ENCODE results near the gene CDH13. TPM values are rescaled to one million over a fixed set of nuclear protein-coding genes. Genes with fewer than 3 reads are reported as not detected.

CDH13 gene
- total and polyA plus RNA-seq, 3 experiments from 2014 or later, result not detected

- Mint-ChIP-seq H3K27ac (peak overlapping the region in 1 of 8 donors; percentile 38), H3K4me1 (no peaks in the 10 kb centered on the region), H3K36me3 (no peaks in the 10 kb centered on the region), H3K4me3 (no peak overlapping the region), H3K27me3 (peaks cover 0 to 4% of the 10 kb centered on the region in 2 donors), H3K9me3 (peaks cover 0 to 5% (median 2%) of the 10 kb centered on the region in 5 donors)
- Histone ChIP-seq H3K27me3 (ENCODE audit: insufficient read depth, low read length, poor library complexity, severe bottlenecking) (no peaks in the 10 kb centered on the region), H3K4me3 (ENCODE audit: low read length) (no peak overlapping the region), H3K9me3 (ENCODE audit: low read length) (no peaks in the 10 kb centered on the region), H3K27ac (ENCODE audit: low read depth, low read length) (no peak overlapping the region), H3K4me1 (ENCODE audit: insufficient read depth, low read length) (no peaks in the 10 kb centered on the region), H3K36me3 (ENCODE audit: insufficient read depth, low read length) (no peaks in the 10 kb centered on the region)
- no peak for DNase-seq
- ChIA-PET POLR2A (no interaction called here), CTCF (no interaction called here)
These were observed 640.2 kb downstream of the CDH13 start for GRCh38 chr16:83266848-83267553.

GRCh38 chr16:83268169-83268568 is 641.4 kb downstream of the CDH13 start:
- ChIA-PET CTCF (no interaction called here), POLR2A (no interaction called here)
- peaks cover 0 to 4% of the 10 kb centered on the region in 2 donors for H3K27me3 Mint-ChIP-seq
- Histone ChIP-seq H3K27ac (ENCODE audit: low read depth, low read length) (no peak overlapping the region), H3K4me3 (ENCODE audit: low read length) (no peak overlapping the region), H3K9me3 (ENCODE audit: low read length) (no peaks in the 10 kb centered on the region), H3K27me3 (ENCODE audit: insufficient read depth, low read length, poor library complexity, severe bottlenecking) (no peaks in the 10 kb centered on the region), H3K4me1 (ENCODE audit: insufficient read depth, low read length) (no peaks in the 10 kb centered on the region), H3K36me3 (ENCODE audit: insufficient read depth, low read length) (no peaks in the 10 kb centered on the region)
- peaks cover 0 to 5% (median 0%) of the 10 kb centered on the region in 5 donors for H3K9me3 Mint-ChIP-seq
- DNase-seq, result no peak
- H3K36me3 Mint-ChIP-seq, result no peaks in the 10 kb centered on the region
- H3K4me3 Mint-ChIP-seq, result no peak overlapping the region
- no peak overlapping the region for H3K27ac Mint-ChIP-seq
- no peaks in the 10 kb centered on the region for H3K4me1 Mint-ChIP-seq

- no peaks in the 10 kb centered on the region for H3K27me3 ChIP-seq (ENCODE audit: insufficient read depth, low read length, poor library complexity, severe bottlenecking)
- ChIA-PET POLR2A (no interaction called here), CTCF (no interaction called here)
- H3K9me3 ChIP-seq (ENCODE audit: low read length), result no peaks in the 10 kb centered on the region
- H3K27ac ChIP-seq (ENCODE audit: low read depth, low read length), result no peak overlapping the region
- H3K9me3 Mint-ChIP-seq, result peaks cover 0 to 5% (median 0%) of the 10 kb centered on the region in 5 donors
- H3K36me3 ChIP-seq (ENCODE audit: insufficient read depth, low read length), result no peaks in the 10 kb centered on the region
- no peak overlapping the region for H3K4me3 ChIP-seq (ENCODE audit: low read length)
- no peak overlapping the region for H3K27ac Mint-ChIP-seq
- no peak overlapping the region for H3K4me3 Mint-ChIP-seq
- no peaks in the 10 kb centered on the region for H3K4me1 Mint-ChIP-seq
- no peaks in the 10 kb centered on the region for H3K36me3 Mint-ChIP-seq
- peaks cover 0 to 4% of the 10 kb centered on the region in 2 donors for H3K27me3 Mint-ChIP-seq
- DNase-seq, result no peak
- no peaks in the 10 kb centered on the region for H3K4me1 ChIP-seq (ENCODE audit: insufficient read depth, low read length)
These were observed 642.3 kb downstream of the CDH13 start for GRCh38 chr16:83269048-83269447.

GRCh38 chr16:83269541-83269940 is 642.8 kb downstream of the CDH13 start:
- no peaks in the 10 kb centered on the region for H3K9me3 ChIP-seq (ENCODE audit: low read length)
- H3K4me3 Mint-ChIP-seq, result no peak overlapping the region
- H3K4me1 ChIP-seq (ENCODE audit: insufficient read depth, low read length), result no peaks in the 10 kb centered on the region
- H3K36me3 Mint-ChIP-seq, result no peaks in the 10 kb centered on the region
- no peaks in the 10 kb centered on the region for H3K4me1 Mint-ChIP-seq
- CTCF ChIA-PET, result no interaction called here
- peaks cover 0 to 4% of the 10 kb centered on the region in 2 donors for H3K27me3 Mint-ChIP-seq
- POLR2A ChIA-PET, result no interaction called here
- H3K27ac ChIP-seq (ENCODE audit: low read depth, low read length), result no peak overlapping the region
- H3K27me3 ChIP-seq (ENCODE audit: insufficient read depth, low read length, poor library complexity, severe bottlenecking), result no peaks in the 10 kb centered on the region
- no peak overlapping the region for H3K4me3 ChIP-seq (ENCODE audit: low read length)
- H3K36me3 ChIP-seq (ENCODE audit: insufficient read depth, low read length), result no peaks in the 10 kb centered on the region
- no peak for DNase-seq
- H3K9me3 Mint-ChIP-seq, result peaks cover 0 to 5% (median 0%) of the 10 kb centered on the region in 5 donors
- no peak overlapping the region for H3K27ac Mint-ChIP-seq

- no peak for DNase-seq
- H3K4me3 Mint-ChIP-seq, result no peak overlapping the region
- Histone ChIP-seq H3K27me3 (ENCODE audit: insufficient read depth, low read length, poor library complexity, severe bottlenecking) (no peaks in the 10 kb centered on the region), H3K9me3 (ENCODE audit: low read length) (no peaks in the 10 kb centered on the region), H3K4me3 (ENCODE audit: low read length) (no peak overlapping the region), H3K4me1 (ENCODE audit: insufficient read depth, low read length) (no peaks in the 10 kb centered on the region), H3K27ac (ENCODE audit: low read depth, low read length) (no peak overlapping the region), H3K36me3 (ENCODE audit: insufficient read depth, low read length) (no peaks in the 10 kb centered on the region)
- no peak overlapping the region for H3K27ac Mint-ChIP-seq
- CTCF ChIA-PET, result no interaction called here
- H3K9me3 Mint-ChIP-seq, result peaks cover 0 to 5% (median 0%) of the 10 kb centered on the region in 5 donors
- peaks cover 0 to 4% of the 10 kb centered on the region in 2 donors for H3K27me3 Mint-ChIP-seq
- H3K4me1 Mint-ChIP-seq, result no peaks in the 10 kb centered on the region
- POLR2A ChIA-PET, result no interaction called here
- no peaks in the 10 kb centered on the region for H3K36me3 Mint-ChIP-seq
These were observed 643.3 kb downstream of the CDH13 start for GRCh38 chr16:83270061-83270460.

- Mint-ChIP-seq H3K27me3 (peaks cover 0 to 4% of the 10 kb centered on the region in 2 donors), H3K9me3 (peaks cover 0 to 5% (median 0%) of the 10 kb centered on the region in 5 donors), H3K4me3 (no peak overlapping the region), H3K4me1 (no peaks in the 10 kb centered on the region), H3K27ac (no peak overlapping the region), H3K36me3 (no peaks in the 10 kb centered on the region)
- ChIA-PET POLR2A (no interaction called here), CTCF (no interaction called here)
- DNase-seq, result no peak
- no peaks in the 10 kb centered on the region for H3K27me3 ChIP-seq (ENCODE audit: insufficient read depth, low read length, poor library complexity, severe bottlenecking)
- no peak overlapping the region for H3K27ac ChIP-seq (ENCODE audit: low read depth, low read length)
- H3K9me3 ChIP-seq (ENCODE audit: low read length), result no peaks in the 10 kb centered on the region
- no peaks in the 10 kb centered on the region for H3K4me1 ChIP-seq (ENCODE audit: insufficient read depth, low read length)
- H3K36me3 ChIP-seq (ENCODE audit: insufficient read depth, low read length), result no peaks in the 10 kb centered on the region
- no peak overlapping the region for H3K4me3 ChIP-seq (ENCODE audit: low read length)
These were observed 643.9 kb downstream of the CDH13 start for GRCh38 chr16:83270640-83271039.

- Histone ChIP-seq H3K27me3 (ENCODE audit: insufficient read depth, low read length, poor library complexity, severe bottlenecking) (no peaks in the 10 kb centered on the region), H3K36me3 (ENCODE audit: insufficient read depth, low read length) (no peaks in the 10 kb centered on the region), H3K4me3 (ENCODE audit: low read length) (no peak overlapping the region), H3K4me1 (ENCODE audit: insufficient read depth, low read length) (no peaks in the 10 kb centered on the region), H3K27ac (ENCODE audit: low read depth, low read length) (no peak overlapping the region), H3K9me3 (ENCODE audit: low read length) (no peaks in the 10 kb centered on the region)
- DNase-seq, result no peak
- H3K4me3 Mint-ChIP-seq, result no peak overlapping the region
- H3K27me3 Mint-ChIP-seq, result peaks cover 0 to 4% of the 10 kb centered on the region in 2 donors
- POLR2A ChIA-PET, result no interaction called here
- no peaks in the 10 kb centered on the region for H3K4me1 Mint-ChIP-seq
- peaks cover 0 to 5% (median 0%) of the 10 kb centered on the region in 5 donors for H3K9me3 Mint-ChIP-seq
- H3K36me3 Mint-ChIP-seq, result no peaks in the 10 kb centered on the region
- CTCF ChIA-PET, result no interaction called here
- H3K27ac Mint-ChIP-seq, result no peak overlapping the region
These were observed 644.4 kb downstream of the CDH13 start for GRCh38 chr16:83271123-83271522.

- Histone ChIP-seq H3K4me1 (ENCODE audit: insufficient read depth, low read length) (no peaks in the 10 kb centered on the region), H3K27me3 (ENCODE audit: insufficient read depth, low read length, poor library complexity, severe bottlenecking) (no peaks in the 10 kb centered on the region), H3K27ac (ENCODE audit: low read depth, low read length) (no peak overlapping the region), H3K4me3 (ENCODE audit: low read length) (no peak overlapping the region), H3K9me3 (ENCODE audit: low read length) (no peaks in the 10 kb centered on the region), H3K36me3 (ENCODE audit: insufficient read depth, low read length) (no peaks in the 10 kb centered on the region)
- no peak for DNase-seq
- no peaks in the 10 kb centered on the region for H3K36me3 Mint-ChIP-seq
- no peaks in the 10 kb centered on the region for H3K27me3 Mint-ChIP-seq
- ChIA-PET POLR2A (no interaction called here), CTCF (no interaction called here)
- no peak overlapping the region for H3K27ac Mint-ChIP-seq
- H3K9me3 Mint-ChIP-seq, result peaks cover 0 to 2% (median 0%) of the 10 kb centered on the region in 5 donors
- H3K4me3 Mint-ChIP-seq, result no peak overlapping the region
- no peaks in the 10 kb centered on the region for H3K4me1 Mint-ChIP-seq
These were observed 645.3 kb downstream of the CDH13 start for GRCh38 chr16:83271970-83272575.
